Mammary epithelial cell (primary cell): Measurements from ENCODE around the gene MATR3.

ENCODE experiments used
- EZH2 ChIP-seq: IDR thresholded peaks from 2 replicates; pipeline ENCODE4 v1.6.1; 2012; ENCODE audit warnings: low read length, inconsistent platforms, borderline replicate concordance
- TF ChIP-seq, protein P1 (sequence below), 2 donors: IDR thresholded peaks in 1 of 2; conservative IDR thresholded peaks in 1 of 2; 2 replicates each; pipeline ENCODE4 v1.5.1; 2011 to 2012; ENCODE audit warnings: inconsistent platforms in 2 of 2, low read length in 2 of 2, mild to moderate bottlenecking in 2 of 2, control low read depth in 1 of 2, low read depth in 1 of 2; ENCODE audit not compliant: insufficient read depth in 1 of 2; ENCODE audit errors: extremely low read depth in 1 of 2

GRCh38 chr5:139262059-139262741, 31.3 kb upstream of the MATR3 start:
- TF ChIP-seq, protein P1, sequence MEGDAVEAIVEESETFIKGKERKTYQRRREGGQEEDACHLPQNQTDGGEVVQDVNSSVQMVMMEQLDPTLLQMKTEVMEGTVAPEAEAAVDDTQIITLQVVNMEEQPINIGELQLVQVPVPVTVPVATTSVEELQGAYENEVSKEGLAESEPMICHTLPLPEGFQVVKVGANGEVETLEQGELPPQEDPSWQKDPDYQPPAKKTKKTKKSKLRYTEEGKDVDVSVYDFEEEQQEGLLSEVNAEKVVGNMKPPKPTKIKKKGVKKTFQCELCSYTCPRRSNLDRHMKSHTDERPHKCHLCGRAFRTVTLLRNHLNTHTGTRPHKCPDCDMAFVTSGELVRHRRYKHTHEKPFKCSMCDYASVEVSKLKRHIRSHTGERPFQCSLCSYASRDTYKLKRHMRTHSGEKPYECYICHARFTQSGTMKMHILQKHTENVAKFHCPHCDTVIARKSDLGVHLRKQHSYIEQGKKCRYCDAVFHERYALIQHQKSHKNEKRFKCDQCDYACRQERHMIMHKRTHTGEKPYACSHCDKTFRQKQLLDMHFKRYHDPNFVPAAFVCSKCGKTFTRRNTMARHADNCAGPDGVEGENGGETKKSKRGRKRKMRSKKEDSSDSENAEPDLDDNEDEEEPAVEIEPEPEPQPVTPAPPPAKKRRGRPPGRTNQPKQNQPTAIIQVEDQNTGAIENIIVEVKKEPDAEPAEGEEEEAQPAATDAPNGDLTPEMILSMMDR (conservative IDR thresholded peaks at IDR 0.05 in 1 of 2, IDR thresholded peaks at IDR 0.05 in 1 of 2; ENCODE audit: extremely low read depth in 1 of 2, insufficient read depth in 1 of 2, low read depth in 1 of 2, low read length in 2 of 2), result no peak
- no peak for TF ChIP-seq EZH2
